NCI-H345 treated with DMSO at 0.1 percent for 48 hours (cell line): ENCODE data around the gene PLEKHJ1.

Experiments used
- DNase-seq: peaks from one replicate; lab custom pipeline; 2025; ENCODE audit not compliant: unreplicated experiment; lab: John Stamatoyannopoulos, UW

PLEKHJ1 gene

GRCh38 chr19:2224754-2225349, 11.3 kb downstream of the PLEKHJ1 start:
- no peak for DNase-seq

DNA sequence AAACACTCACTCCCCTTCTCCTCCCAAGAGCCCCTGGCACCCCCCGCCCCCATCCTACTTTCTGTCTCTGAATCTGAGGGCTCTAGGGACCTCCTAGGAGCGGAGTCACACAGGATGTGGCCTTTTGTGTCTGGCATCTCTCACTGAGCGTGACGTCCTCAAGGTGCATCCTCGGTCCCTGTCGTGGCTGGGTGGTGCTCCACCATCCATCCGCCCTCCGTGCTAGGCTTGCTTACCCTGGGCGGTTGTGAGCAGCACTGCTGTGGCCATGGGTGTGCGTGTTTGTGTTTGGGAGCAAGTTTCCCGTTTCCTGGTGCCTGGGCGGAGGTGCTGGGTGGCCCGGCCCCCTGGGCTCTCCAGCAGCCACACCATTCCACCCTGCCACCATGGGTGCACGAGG, 12.2 kb downstream of the PLEKHJ1 start:
- no peak for DNase-seq

GRCh38 chr19:2223391-2223790, 12.7 kb downstream of the PLEKHJ1 start:
- DNase-seq, result no peak

GRCh38 chr19:2221918-2222317, 14.2 kb downstream of the PLEKHJ1 start:
- DNase-seq, result no peak

DNA sequence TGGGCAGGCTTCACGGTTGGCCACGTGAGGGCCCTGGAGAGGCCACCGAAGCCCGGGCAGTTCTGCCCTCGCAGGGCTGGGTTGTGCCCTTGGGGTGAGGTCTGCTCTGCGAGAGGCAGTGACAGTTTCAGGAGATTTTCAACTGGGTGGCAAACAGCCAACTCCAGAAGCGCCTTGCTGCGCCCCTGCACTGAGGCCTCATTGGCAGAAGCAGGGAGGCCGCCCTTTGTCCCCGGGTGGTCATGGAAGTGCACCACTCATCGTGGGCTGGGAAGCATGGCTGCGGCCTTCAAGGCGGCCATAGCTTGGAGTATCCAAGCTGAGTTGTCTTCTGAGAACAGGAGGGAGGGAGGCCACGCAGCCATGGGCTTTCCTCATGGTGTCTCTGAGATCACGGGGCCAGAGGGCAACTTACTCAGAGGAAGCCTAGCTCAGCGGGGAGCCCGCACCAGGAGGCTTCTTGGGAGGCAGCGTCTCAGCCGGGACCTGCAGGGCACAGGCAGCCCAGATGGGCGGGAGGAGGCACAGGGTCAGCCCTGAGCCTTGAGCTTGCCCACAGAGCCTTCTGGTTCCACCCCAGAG, 14.8 kb downstream of the PLEKHJ1 start:
- no peak for DNase-seq

- no peak for DNase-seq
These were observed 16.4 kb downstream of the PLEKHJ1 start for GRCh38 chr19:2219726-2220125.

GRCh38 chr19:2217591-2217990, 18.5 kb downstream of the PLEKHJ1 start:
- DNase-seq, result no peak

- DNase-seq, result no peak
These were observed 19.5 kb downstream of the PLEKHJ1 start for GRCh38 chr19:2216361-2217225.

GRCh38 chr19:2215281-2215751, 20.8 kb downstream of the PLEKHJ1 start:
- no peak for DNase-seq

DNA sequence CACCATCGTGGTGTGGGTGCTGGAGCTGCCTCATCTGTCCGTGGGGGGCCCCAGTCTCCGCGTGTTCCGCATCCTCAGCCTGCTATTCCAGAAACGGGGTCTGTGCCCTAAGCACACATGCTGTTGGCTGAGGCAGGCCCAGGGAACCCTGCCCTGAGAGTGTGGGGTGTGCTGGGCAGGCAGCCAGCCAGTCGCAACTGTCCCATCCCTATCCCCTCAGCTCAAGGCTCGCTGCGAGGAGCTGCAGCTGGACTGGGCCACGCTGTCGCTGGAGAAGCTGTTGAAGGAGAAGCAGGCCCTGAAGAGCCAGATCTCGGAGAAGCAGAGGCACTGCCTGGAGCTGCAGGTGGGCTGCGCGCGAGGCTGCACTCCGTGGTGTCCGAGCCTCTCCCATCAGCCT, 21.9 kb downstream of the PLEKHJ1 start:
- DNase-seq, result no peak

DNA sequence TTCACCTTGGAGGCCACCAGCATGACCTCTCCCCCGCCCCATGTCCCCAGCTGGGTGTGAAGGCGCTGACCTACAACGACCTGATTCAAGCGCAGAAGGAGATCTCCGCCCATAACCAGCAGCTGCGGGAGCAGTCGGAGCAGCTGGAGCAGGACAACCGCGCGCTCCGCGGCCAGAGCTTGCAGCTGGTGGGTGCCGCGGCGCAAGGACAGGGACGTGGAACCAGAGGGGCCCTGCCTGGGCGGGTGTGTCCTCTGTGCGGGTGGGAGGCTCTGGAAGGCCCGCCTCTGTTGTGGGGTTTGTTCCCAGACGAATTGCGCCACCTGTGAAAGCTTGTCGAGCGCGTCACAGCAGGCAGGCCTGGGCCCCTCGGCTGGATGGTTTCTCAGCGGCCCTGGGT, 22.3 kb downstream of the PLEKHJ1 start:
- DNase-seq, result no peak

- no peak for DNase-seq
These were observed 23.0 kb downstream of the PLEKHJ1 start for GRCh38 chr19:2212861-2213711.

DNA sequence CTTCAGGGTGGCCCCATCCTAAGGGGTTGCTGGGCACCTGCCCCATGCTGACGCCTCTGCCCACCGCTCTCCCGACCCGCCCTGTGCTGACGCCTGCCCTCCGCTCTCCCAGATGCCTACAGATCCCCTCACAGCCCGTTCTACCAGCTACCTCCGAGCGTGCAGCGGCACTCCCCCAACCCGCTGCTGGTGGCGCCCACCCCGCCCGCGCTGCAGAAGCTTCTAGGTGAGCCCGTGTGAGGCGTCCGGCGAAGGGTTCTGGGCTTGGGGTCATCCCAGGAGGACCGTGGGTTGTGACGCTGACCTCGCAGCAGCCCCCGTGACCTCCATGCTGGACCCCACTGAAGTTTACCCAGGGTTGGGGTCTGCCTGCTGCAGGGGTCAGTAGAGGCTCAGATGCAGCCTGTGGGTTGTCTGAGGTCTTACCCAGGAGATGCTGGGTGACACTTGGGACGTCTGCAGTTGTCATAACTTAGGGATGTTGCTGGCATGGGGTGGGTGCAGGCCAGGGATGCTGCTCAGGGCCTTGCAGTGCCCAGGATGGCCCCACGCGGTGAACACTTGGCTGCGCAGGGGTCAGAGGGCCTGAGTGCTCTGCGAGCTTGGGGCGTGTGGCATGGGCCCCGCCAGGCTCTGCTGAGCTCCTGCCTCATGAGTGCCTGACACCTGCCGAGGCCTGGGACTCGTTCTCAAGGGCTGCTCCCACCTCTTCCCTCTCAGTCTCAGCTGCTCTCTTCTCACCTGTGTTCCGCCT, 25.0 kb downstream of the PLEKHJ1 start:
- no peak for DNase-seq

DNA sequence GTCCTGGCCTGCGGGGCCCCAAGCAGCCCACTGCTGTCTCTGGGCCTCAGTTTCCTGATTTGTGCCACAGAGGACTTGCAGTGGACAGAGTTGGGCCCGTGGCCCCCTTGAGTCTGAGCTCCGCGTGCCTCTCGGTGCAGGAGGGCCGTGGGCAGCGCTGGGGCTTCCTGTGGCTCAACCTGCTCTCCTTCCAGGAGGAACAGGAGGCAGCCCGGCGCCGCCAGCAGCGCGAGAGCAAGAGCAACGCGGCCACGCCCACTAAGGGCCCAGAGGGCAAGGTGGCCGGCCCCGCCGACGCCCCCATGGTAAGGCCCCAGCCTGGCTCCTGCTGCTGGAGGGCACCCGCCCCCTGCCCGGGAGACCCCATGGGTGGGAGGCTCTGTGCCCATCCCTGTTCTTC, 25.9 kb downstream of the PLEKHJ1 start:
- no peak for DNase-seq

- DNase-seq, result no peak
These were observed 26.7 kb downstream of the PLEKHJ1 start for GRCh38 chr19:2209408-2209807.

DNA sequence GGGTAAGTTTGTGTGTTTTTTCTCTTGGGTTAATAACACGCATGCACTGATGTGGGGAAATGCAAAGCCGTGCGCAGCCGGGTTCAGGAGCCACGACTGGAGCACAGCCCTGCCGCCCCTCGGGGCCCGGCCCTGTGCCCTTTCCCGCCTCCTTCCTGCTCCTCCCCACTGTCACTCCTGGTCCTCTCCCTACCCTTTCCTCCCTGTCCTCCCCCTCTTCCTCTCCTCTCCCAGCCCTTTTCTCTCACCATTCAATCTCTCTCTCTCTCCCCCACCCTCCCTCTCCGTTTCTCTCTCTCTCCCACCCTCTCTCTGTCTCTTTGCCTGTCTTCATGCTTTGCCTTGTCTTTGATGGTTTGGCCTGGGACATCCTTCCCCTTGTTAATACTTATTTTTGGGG, 27.2 kb downstream of the PLEKHJ1 start:
- no peak for DNase-seq

DNA sequence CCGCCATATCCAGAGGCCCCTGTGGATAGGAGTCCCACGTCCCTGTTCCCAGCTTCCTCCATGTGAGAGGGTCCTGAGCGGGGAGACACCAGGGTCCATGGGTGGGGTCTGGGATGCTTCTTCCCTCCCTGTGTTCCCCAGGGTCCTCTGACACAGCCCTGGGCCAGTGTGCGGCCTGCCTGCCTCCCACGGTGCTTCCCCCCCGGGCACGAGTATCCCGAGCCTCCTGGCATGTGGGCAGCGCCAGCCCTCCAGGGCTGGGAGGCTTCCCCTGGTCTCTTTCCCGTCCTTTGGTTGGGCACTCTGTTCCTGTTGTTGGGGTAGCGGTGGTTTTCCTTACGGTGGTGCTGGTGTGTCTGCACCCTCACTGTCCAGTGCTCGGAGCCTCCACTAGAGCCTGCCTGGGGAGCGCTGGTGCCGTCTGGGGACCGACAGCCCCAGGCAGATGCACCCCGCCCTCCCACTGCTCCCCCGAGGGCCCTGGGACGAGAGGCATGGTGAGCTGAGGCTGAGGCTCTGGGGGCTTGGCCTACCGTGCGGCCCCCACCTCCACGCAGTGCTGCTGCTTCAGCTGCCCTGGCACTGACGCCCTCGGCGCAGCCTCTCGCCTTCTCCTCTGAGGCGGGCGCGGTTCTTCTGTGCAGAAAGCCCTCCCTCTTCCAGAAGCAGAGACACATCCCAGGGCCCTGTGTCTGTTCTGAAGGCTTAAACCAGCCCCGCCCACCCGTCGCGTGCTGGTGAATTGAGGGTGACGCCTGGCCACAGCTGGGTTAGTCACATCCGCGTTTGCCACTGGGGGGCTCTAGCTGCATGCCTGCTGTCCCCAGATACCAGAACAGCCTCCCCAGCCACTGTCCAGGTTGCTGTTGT, 27.9 kb downstream of the PLEKHJ1 start:
- no peak for DNase-seq

- DNase-seq, result no peak
These were observed 29.1 kb downstream of the PLEKHJ1 start for GRCh38 chr19:2207008-2207407.

DNA sequence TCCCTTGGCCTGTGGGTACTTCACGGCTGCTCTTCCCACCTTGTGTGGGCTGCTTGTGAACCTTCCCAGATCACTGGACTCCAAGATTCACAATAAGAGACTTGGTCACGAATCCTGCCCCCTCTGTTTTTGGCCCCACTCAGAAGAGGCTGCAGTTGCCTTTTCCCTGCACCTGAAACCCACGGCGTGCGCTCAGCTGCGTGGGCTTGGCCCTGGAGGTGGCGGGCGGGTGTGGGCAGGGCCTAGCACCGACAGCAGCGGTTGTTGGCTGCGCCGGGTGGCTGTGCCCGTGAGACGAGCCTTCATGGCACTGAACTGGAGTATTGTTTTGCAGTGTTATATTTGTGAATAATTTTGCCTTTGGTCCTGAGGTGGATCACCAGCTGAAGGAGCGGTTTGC, 33.8 kb downstream of the PLEKHJ1 start:
- DNase-seq, result no peak
